Measurements from ENCODE around the gene USP13. TPM values are rescaled to one million over a fixed set of nuclear protein-coding genes. Genes with fewer than 3 reads are reported as not detected.
"Not testable (repeated sequence)": the region's sequence is repeated elsewhere in the genome, so short reads cannot be mapped to it uniquely, and the experiment has no call there.

The USP13 gene
- total RNA-seq, result 13.3 TPM

- peak; percentile 79 for DNase-seq
Observed at GRCh38 chr3:179652447-179653095, at the start of gene USP13. Gene USP13 (plus strand): TSS chr3:179653040. CDS start chr3:179653226, 186 bp downstream.

GRCh38 chr3:179603321-179603720, 49.5 kb upstream of the USP13 start:
- no peak for DNase-seq

GRCh38 chr3:179603831-179604230, 49.0 kb upstream of the USP13 start:
- no peak for DNase-seq

- DNase-seq, result peak; percentile 93
Observed at GRCh38 chr3:179604321-179605078, 48.3 kb upstream of the USP13 start, which contains the start of the genes MRPL47 and NDUFB5. Gene MRPL47 (minus strand): TSS chr3:179604638. CDS start chr3:179604624, 14 bp downstream. Gene NDUFB5 (plus strand): TSS chr3:179604794. CDS start chr3:179604816, 22 bp downstream.

GRCh38 chr3:179606534-179607085, 46.2 kb upstream of the USP13 start:
- DNase-seq, result no peak

GRCh38 chr3:179608931-179609720, 43.7 kb upstream of the USP13 start:
- no peak for DNase-seq

- no peak for DNase-seq
Observed at GRCh38 chr3:179610066-179610465, 42.8 kb upstream of the USP13 start.

GRCh38 chr3:179613807-179614206, 39.0 kb upstream of the USP13 start:
- no peak for DNase-seq

GRCh38 chr3:179615458-179616173, 37.2 kb upstream of the USP13 start:
- DNase-seq, result no peak

GRCh38 chr3:179622023-179622422, 30.8 kb upstream of the USP13 start:
- no peak for DNase-seq

- DNase-seq, result no peak
Observed at GRCh38 chr3:179624451-179624850, 28.4 kb upstream of the USP13 start.

- DNase-seq, result no peak
Observed at GRCh38 chr3:179630753-179631451, 21.9 kb upstream of the USP13 start.

GRCh38 chr3:179640469-179640868, 12.4 kb upstream of the USP13 start:
- no peak for DNase-seq

- no peak for DNase-seq
Observed at GRCh38 chr3:179642871-179643270, 10.0 kb upstream of the USP13 start.

GRCh38 chr3:179643837-179644236, 9.0 kb upstream of the USP13 start:
- not testable (repeated sequence) for DNase-seq

GRCh38 chr3:179646177-179646576, 6.7 kb upstream of the USP13 start:
- DNase-seq, result no peak

GRCh38 chr3:179651687-179652446, 973 bp upstream of the USP13 start:
- no peak for DNase-seq

GRCh38 chr3:179653096-179653797, 407 bp downstream of the USP13 start:
- DNase-seq, result peak; percentile 69

- no peak for DNase-seq
Observed at GRCh38 chr3:179655236-179655635, 2.4 kb downstream of the USP13 start.

GRCh38 chr3:179658606-179659005, 5.8 kb downstream of the USP13 start:
- DNase-seq, result no peak
